PC-9 (cell line): ENCODE results near the gene SPTLC1. TPM values are rescaled to one million over a fixed set of nuclear protein-coding genes. Genes with fewer than 3 reads are reported as not detected.

ENCODE experiments used
- BruUV-seq: library from RNA; stranded (reverse); fragments of 400-500 nt; replicated peaks from 2 replicates; lab custom pipeline; 2021; lab: Mats Ljungman, UMichigan
- CTCF ChIA-PET: fragments of 300-600 bp; sonication (Branson Sonifier 250); formaldehyde crosslinking; loops from one replicate; lab custom pipeline; 2022; ENCODE audit warnings: antibody characterized with exemption; lab: Charles Lee
- POLR2A ChIA-PET: fragments of 300-600 bp; sonication (Branson Sonifier 250); formaldehyde crosslinking; loops from one replicate; lab custom pipeline; 2022; ENCODE audit warnings: antibody characterized with exemption; ENCODE audit not compliant: unreplicated experiment; lab: Charles Lee
- DNase-seq, 2 experiments: peaks; one replicate each; pipeline versions ENCODE4 v3.0.0 to v3.0.0-alpha.2; 2015 to 2022; ENCODE audit warnings: mixed read lengths in 1 of 2
- H2AFZ ChIP-seq: fragments of 200-600 bp; sonication (generic); 2 replicates; pipeline ENCODE4 v1.8.1; 2017; ENCODE audit warnings: antibody characterized with exemption
- H3F3A ChIP-seq: fragments of 200-600 bp; sonication (generic); 2 replicates; pipeline ENCODE4 v1.8.1; 2017; ENCODE audit warnings: antibody characterized with exemption, mild to moderate bottlenecking, low read depth; ENCODE audit not compliant: insufficient read depth
- H3K27ac ChIP-seq: fragments of 200-600 bp; sonication (generic); 2 replicates; pipeline ENCODE4 v1.6.1; 2016; ENCODE audit warnings: mixed run types
- H3K27me3 ChIP-seq: fragments of 200-600 bp; sonication (generic); 2 replicates; pipeline ENCODE4 v1.6.1; 2016; ENCODE audit warnings: low read depth, mixed run types; ENCODE audit not compliant: insufficient read depth
- H3K36me3 ChIP-seq: fragments of 200-600 bp; sonication (generic); 2 replicates; pipeline ENCODE4 v1.6.1; 2016; ENCODE audit warnings: low read depth, mixed run types
- H3K4me1 ChIP-seq: fragments of 200-600 bp; sonication (generic); replicated peaks from 2 replicates; pipeline ENCODE4 v1.6.1; 2016; ENCODE audit warnings: mixed run types; ENCODE audit not compliant: insufficient read depth
- H3K4me2 ChIP-seq: fragments of 200-600 bp; sonication (generic); 2 replicates; pipeline ENCODE4 v1.6.1; 2017; ENCODE audit warnings: mixed run types
- H3K4me3 ChIP-seq: fragments of 200-600 bp; sonication (generic); 2 replicates; pipeline ENCODE4 v1.6.1; 2016; ENCODE audit warnings: mixed run types
- H3K79me2 ChIP-seq: fragments of 200-600 bp; sonication (generic); 2 replicates; pipeline ENCODE4 v1.6.1; 2017; ENCODE audit warnings: low read depth, mixed run types
- H3K9me2 ChIP-seq: fragments of 200-600 bp; sonication (generic); 2 replicates; pipeline ENCODE4 v1.8.1; 2017; ENCODE audit warnings: mild to moderate bottlenecking; ENCODE audit not compliant: insufficient read depth
- H3K9me3 ChIP-seq: fragments of 200-600 bp; sonication (generic); 2 replicates; pipeline ENCODE4 v1.8.1; 2016; ENCODE audit warnings: low read depth; ENCODE audit not compliant: insufficient read depth
- H4K20me1 ChIP-seq: fragments of 200-600 bp; sonication (generic); 2 replicates; pipeline ENCODE4 v1.8.1; 2017; ENCODE audit not compliant: insufficient read depth
- CTCF ChIP-seq: fragments of 200-600 bp; sonication (generic); conservative IDR thresholded peaks from 2 replicates; pipeline ENCODE4 v1.6.1; 2017; ENCODE audit warnings: mixed run types, antibody characterized with exemption, mild to moderate bottlenecking, moderate library complexity
- EZH2 ChIP-seq: fragments of 200-600 bp; sonication (generic); IDR thresholded peaks from 2 replicates; pipeline ENCODE4 v1.8.0; 2017; ENCODE audit warnings: antibody characterized with exemption, low read depth
- intact Hi-C: fragments of 100-400 bp; cut with micrococcal nuclease; formaldehyde crosslinking; loops from one replicate; pipeline ENCODE4 v1.10.0; 2022; ENCODE audit not compliant: unreplicated experiment
- total RNA-seq: library from RNA; stranded (reverse); gene quantifications from 2 replicates; pipeline ENCODE4 v1.2.3, GENCODE V29; 2021

SPTLC1 gene
- total RNA-seq, 1 experiment from 2014 or later, result 103 TPM

- BruUV-seq, result no TSS peak
- H3K4me2 ChIP-seq, result no peak overlapping the region
- no peak overlapping the region for H3K27ac ChIP-seq
- H3K4me1 ChIP-seq, result no peaks in the 10 kb centered on the region
- H3K9me2 ChIP-seq, result no peaks in the 10 kb centered on the region
- TF ChIP-seq EZH2, result no peak
- no peak for TF ChIP-seq CTCF
- no peak overlapping the region for H3K4me3 ChIP-seq
- no peak for DNase-seq
- H3K9me3 ChIP-seq, result no peaks in the 10 kb centered on the region
- no peak overlapping the region for H2AFZ ChIP-seq
- ChIA-PET POLR2A (interaction anchor here (0.6 kb wide), 1 partner anchor 421 kb away, joined by 4 read pairs; no protein-coding TSS in a partner anchor), CTCF (no interaction called here)
- intact Hi-C loops, result no loop called here
- H4K20me1 ChIP-seq, result no peaks in the 10 kb centered on the region
- no peaks in the 10 kb centered on the region for H3K27me3 ChIP-seq
- H3F3A ChIP-seq, result no peaks in the 10 kb centered on the region
- H3K79me2 ChIP-seq, result no peaks in the 10 kb centered on the region
- 0 out of 2 replicates have a peak, but pooled peaks cover 8% of the 10 kb centered on the region for H3K36me3 ChIP-seq
Measured at GRCh38 chr9:92035146-92035545, 80.1 kb downstream of the SPTLC1 start.

DNA sequence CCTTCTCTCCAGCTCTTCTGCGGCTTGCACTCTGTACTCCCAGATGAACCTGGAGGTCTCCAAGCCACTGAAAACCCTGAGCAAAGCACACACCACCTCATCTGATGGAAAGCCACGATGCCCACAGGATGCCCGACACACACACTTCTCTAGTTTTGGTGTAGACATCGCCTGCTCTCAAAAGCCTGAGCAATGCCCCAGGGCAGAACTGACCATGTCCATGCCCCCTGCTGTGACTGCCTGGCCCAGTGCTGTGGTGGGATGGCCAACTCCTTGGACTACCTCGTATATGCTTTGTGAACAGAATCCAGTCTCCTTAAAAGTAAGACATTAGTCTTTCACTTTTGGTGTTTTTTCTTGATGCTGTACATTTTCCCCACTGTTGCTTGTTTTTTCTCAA is 81.2 kb downstream of the SPTLC1 start:
- no peak overlapping the region for H2AFZ ChIP-seq
- H3K9me2 ChIP-seq, result no peaks in the 10 kb centered on the region
- BruUV-seq, result no TSS peak
- TF ChIP-seq CTCF, result no peak
- TF ChIP-seq EZH2, result no peak
- no peaks in the 10 kb centered on the region for H3K4me1 ChIP-seq
- no peaks in the 10 kb centered on the region for H3F3A ChIP-seq
- CTCF ChIA-PET, result no interaction called here
- intact Hi-C loops, result no loop called here
- H3K36me3 ChIP-seq, result 0 out of 2 replicates have a peak, but pooled peaks cover 7% of the 10 kb centered on the region
- POLR2A ChIA-PET, result no interaction called here
- DNase-seq, result no peak
- no peak overlapping the region for H3K27ac ChIP-seq
- H3K27me3 ChIP-seq, result no peaks in the 10 kb centered on the region
- H3K4me2 ChIP-seq, result no peak overlapping the region
- H3K79me2 ChIP-seq, result no peaks in the 10 kb centered on the region
- H3K9me3 ChIP-seq, result no peaks in the 10 kb centered on the region
- H4K20me1 ChIP-seq, result no peaks in the 10 kb centered on the region
- H3K4me3 ChIP-seq, result no peak overlapping the region

DNA sequence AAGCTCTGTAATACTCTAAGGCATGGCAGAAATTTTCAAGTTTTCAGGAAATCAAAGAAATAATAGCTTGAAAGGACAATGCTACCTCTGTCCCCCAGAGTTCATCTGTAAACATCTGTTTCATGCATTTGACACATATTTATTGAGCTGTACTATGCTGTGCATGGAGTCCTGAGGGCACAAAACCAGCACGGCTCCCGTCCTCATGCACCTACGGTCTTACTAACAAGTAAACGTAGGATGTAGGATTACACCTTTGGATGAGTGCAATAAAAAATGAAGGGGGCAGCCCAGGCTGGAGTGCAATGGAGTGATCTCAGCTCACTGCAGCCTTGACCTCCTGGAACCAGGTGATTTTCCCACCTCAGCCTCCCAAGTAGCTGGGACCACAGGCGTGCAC is 81.9 kb downstream of the SPTLC1 start:
- no peaks in the 10 kb centered on the region for H3K4me1 ChIP-seq
- H3K9me3 ChIP-seq, result no peaks in the 10 kb centered on the region
- DNase-seq, result no peak
- H3K79me2 ChIP-seq, result no peaks in the 10 kb centered on the region
- no peaks in the 10 kb centered on the region for H3F3A ChIP-seq
- H3K9me2 ChIP-seq, result no peaks in the 10 kb centered on the region
- no TSS peak for BruUV-seq
- TF ChIP-seq EZH2 (no peak), CTCF (no peak)
- CTCF ChIA-PET, result no interaction called here
- intact Hi-C loops, result no loop called here
- H4K20me1 ChIP-seq, result no peaks in the 10 kb centered on the region
- no peak overlapping the region for H3K27ac ChIP-seq
- H3K27me3 ChIP-seq, result no peaks in the 10 kb centered on the region
- 0 out of 2 replicates have a peak, but pooled peaks cover 5% of the 10 kb centered on the region for H3K36me3 ChIP-seq
- POLR2A ChIA-PET, result no interaction called here
- H3K4me2 ChIP-seq, result no peak overlapping the region
- H2AFZ ChIP-seq, result no peak overlapping the region
- H3K4me3 ChIP-seq, result no peak overlapping the region
